B cell (primary cell): ENCODE measurements around the gene NINJ2. TPM values are rescaled to one million over a fixed set of nuclear protein-coding genes. Genes with fewer than 3 reads are reported as not detected.

Source experiments
- ATAC-seq: fragments of 200-7000 bp; cut with Tn5 transposase; one replicate; pipeline ENCODE4 v1.10.0; 2021; ENCODE audit warnings: low read depth, mild to moderate bottlenecking, moderate number of reproducible peaks, moderate library complexity
- CTCF ChIA-PET: fragments of 350-600 bp; sonication (Branson Sonifier 250); formaldehyde crosslinking; loops from one replicate; lab custom pipeline; 2021; ENCODE audit warnings: antibody characterized with exemption, inconsistent platforms; lab: Charles Lee
- POLR2A ChIA-PET: fragments of 350-600 bp; sonication (Branson Sonifier 250); formaldehyde crosslinking; loops from one replicate; lab custom pipeline; 2021; ENCODE audit warnings: antibody characterized with exemption; lab: Charles Lee
- DNase-seq: peaks from one replicate; pipeline ENCODE4 v3.0.0; 2013
- H2AFZ ChIP-seq: 2 replicates; pipeline ENCODE4 v1.6.1; 2012; ENCODE audit warnings: mild to moderate bottlenecking, low read depth, low read length; ENCODE audit not compliant: insufficient read depth, poor library complexity, severe bottlenecking
- H3K27ac ChIP-seq, 2 donors: 1 replicate in 1 of 2; 2 replicates in 1 of 2; pipeline ENCODE4 v1.5.1; 2012 to 2013; ENCODE audit warnings: low read length in 2 of 2, mild to moderate bottlenecking in 2 of 2, moderate library complexity in 1 of 2
- H3K27me3 ChIP-seq, 4 experiments: fragments of 200-600 bp in 1 of 4; sonication (generic) in 1 of 4; replicated peaks in 1 of 4; 1 replicate in 2 of 4; 2 replicates in 2 of 4; pipeline versions ENCODE4 v1.6.1 to v1.7.0; 2013 to 2016; ENCODE audit warnings: low read length in 3 of 4, mild to moderate bottlenecking in 2 of 4, mixed read lengths in 1 of 4, moderate library complexity in 1 of 4; ENCODE audit not compliant: insufficient read depth in 4 of 4, control insufficient read depth in 3 of 4; ENCODE audit errors: control extremely low read depth in 1 of 4
- H3K36me3 ChIP-seq, 2 experiments: replicated peaks in 1 of 2; 1 replicate in 1 of 2; 2 replicates in 1 of 2; pipeline versions ENCODE4 v1.6.1 to v1.7.1; 2013; ENCODE audit warnings: low read length in 1 of 2; ENCODE audit not compliant: insufficient read depth in 2 of 2, control insufficient read depth in 1 of 2; ENCODE audit errors: control extremely low read depth in 1 of 2, extremely low read depth in 1 of 2
- H3K4me1 ChIP-seq, 2 donors: fragments of 200-600 bp in 1 of 2; sonication (generic) in 1 of 2; 1 replicate in 1 of 2; 2 replicates in 1 of 2; pipeline versions ENCODE4 v1.5.1 to v1.6.1; 2013 to 2017; ENCODE audit warnings: low read length in 2 of 2; ENCODE audit not compliant: control insufficient read depth in 2 of 2, insufficient read depth in 2 of 2
- H3K4me2 ChIP-seq: replicated peaks from 2 replicates; pipeline ENCODE3; 2012; ENCODE audit warnings: mild to moderate bottlenecking, low read depth, low read length; ENCODE audit not compliant: poor library complexity, severe bottlenecking
- H3K4me3 ChIP-seq, 5 experiments: fragments of 200-600 bp in 1 of 5; sonication (generic) in 1 of 5; 1 replicate in 3 of 5; 2 replicates in 2 of 5; pipeline versions ENCODE4 v1.5.1 to v1.7.0; 2011 to 2016; ENCODE audit warnings: low read length in 4 of 5, mild to moderate bottlenecking in 4 of 5, low read depth in 2 of 5, control low read depth in 1 of 5, moderate library complexity in 1 of 5; ENCODE audit not compliant: insufficient read depth in 1 of 5; ENCODE audit errors: control extremely low read depth in 1 of 5, extremely low read depth in 1 of 5
- H3K79me2 ChIP-seq: fragments of 200-600 bp; sonication (generic); one replicate; pipeline ENCODE4 v1.6.0; 2016; ENCODE audit warnings: low read length; ENCODE audit not compliant: control insufficient read depth, insufficient read depth
- H3K9ac ChIP-seq: fragments of 200-600 bp; sonication (generic); 2 replicates; pipeline ENCODE4 v1.6.1; 2017; ENCODE audit warnings: mild to moderate bottlenecking, low read length, moderate library complexity
- H3K9me3 ChIP-seq, 3 donors: one replicate each; pipeline versions ENCODE4 v1.6.1 to v1.7.1; 2013; ENCODE audit warnings: low read length in 2 of 3; ENCODE audit not compliant: control insufficient read depth in 2 of 3, insufficient read depth in 1 of 3; ENCODE audit errors: control extremely low read depth in 1 of 3
- H4K20me1 ChIP-seq: 2 replicates; pipeline ENCODE4 v1.6.0; 2012; ENCODE audit warnings: mild to moderate bottlenecking, low read length; ENCODE audit not compliant: insufficient read depth, control insufficient read depth, poor library complexity, severe bottlenecking
- H3K27ac Mint-ChIP-seq: one replicate; pipeline ENCODE4 v1.8.0; 2021; ENCODE audit warnings: mixed read lengths
- H3K27me3 Mint-ChIP-seq: one replicate; pipeline ENCODE4 v1.8.0; 2021; ENCODE audit warnings: mixed read lengths
- H3K4me1 Mint-ChIP-seq: one replicate; pipeline ENCODE4 v1.8.0; 2021; ENCODE audit warnings: mixed read lengths
- H3K4me3 Mint-ChIP-seq: one replicate; pipeline ENCODE4 v1.8.0; 2021; ENCODE audit warnings: mixed read lengths
- H3K9me3 Mint-ChIP-seq: one replicate; pipeline ENCODE4 v1.8.0; 2022; ENCODE audit warnings: mixed read lengths; ENCODE audit not compliant: insufficient read depth
- CTCF ChIP-seq: fragments of 200-600 bp; IDR thresholded peaks from one replicate; pipeline ENCODE4 v1.8.0; 2022; ENCODE audit warnings: antibody characterized with exemption, mild to moderate bottlenecking
- EZH2 ChIP-seq: IDR thresholded peaks from 2 replicates; pipeline ENCODE4 v1.6.1; 2012; ENCODE audit warnings: borderline replicate concordance, low read depth, mild to moderate bottlenecking, moderate library complexity, low read length; ENCODE audit not compliant: insufficient read depth, poor library complexity, severe bottlenecking
- WGBS: methylation state at CpG from one replicate; pipeline ENCODE4 v1.1.5; 2013; ENCODE audit warnings: missing lambda C conversion rate; ENCODE audit not compliant: insufficient coverage; 5-methylcytosine and 5-hydroxymethylcytosine counted together
- intact Hi-C: fragments of 100-400 bp; cut with micrococcal nuclease; formaldehyde crosslinking; loops from one replicate; pipeline ENCODE4 v1.10.0; 2022
- polyA plus RNA-seq: library from polyadenylated mRNA; depleted of rRNA; stranded (reverse); fragments of >200 nt; gene quantifications from 2 replicates; pipeline ENCODE4 v1.2.3, GENCODE V29; 2012
- total RNA-seq, 2 donors: library from RNA; stranded (reverse); fragments of 120-200 nt in 1 of 2; gene quantifications; 1 replicate in 1 of 2; 2 replicates in 1 of 2; pipeline versions ENCODE4 v1.2.3 to v1.2.4, GENCODE V29; 2013 to 2022

The NINJ2 gene
- total and polyA plus RNA-seq, 2 donors (not counting 1 experiment from before 2014, with no cell fraction given): 2.9 to 10.2 TPM

- peaks cover 4 to 30% of the 10 kb centered on the region in 2 donors for H3K4me1 ChIP-seq
- no peak for DNase-seq
- no peak for ATAC-seq
- H3K36me3 ChIP-seq: no peaks in the 10 kb centered on the region
- no peak overlapping the region for H3K9ac ChIP-seq
- ChIA-PET CTCF (interaction anchor here (0.8 to 6.1 kb wide), 4 partner anchors 9 to 188 kb away, joined by 3 to 52 read pairs (median 3); no protein-coding TSS in a partner anchor), POLR2A (no interaction called here)
- no peaks in the 10 kb centered on the region for H3K9me3 ChIP-seq
- no peaks in the 10 kb centered on the region for H3K27me3 Mint-ChIP-seq
- no peak overlapping the region for H3K27ac Mint-ChIP-seq
- no peak overlapping the region for H3K4me2 ChIP-seq
- peaks cover 29% of the 10 kb centered on the region for H3K4me1 Mint-ChIP-seq
- H2AFZ ChIP-seq: no peak overlapping the region
- no peaks in the 10 kb centered on the region for H3K9me3 Mint-ChIP-seq
- H3K4me3 ChIP-seq: no peak overlapping the region
- H3K27ac ChIP-seq: no peak overlapping the region
- no peak overlapping the region for H3K4me3 Mint-ChIP-seq
- peaks cover 3% of the 10 kb centered on the region for H3K79me2 ChIP-seq
- 93% methylated on average over 2 of the region's 3 CpGs for WGBS
- no peaks in the 10 kb centered on the region for H3K27me3 ChIP-seq
- TF ChIP-seq EZH2 (no peak), CTCF (no peak)
- H4K20me1 ChIP-seq: no peaks in the 10 kb centered on the region
- intact Hi-C loops: no loop called here
These were observed 37.2 kb downstream of the NINJ2 start for GRCh38 chr12:625998-626397.

DNA sequence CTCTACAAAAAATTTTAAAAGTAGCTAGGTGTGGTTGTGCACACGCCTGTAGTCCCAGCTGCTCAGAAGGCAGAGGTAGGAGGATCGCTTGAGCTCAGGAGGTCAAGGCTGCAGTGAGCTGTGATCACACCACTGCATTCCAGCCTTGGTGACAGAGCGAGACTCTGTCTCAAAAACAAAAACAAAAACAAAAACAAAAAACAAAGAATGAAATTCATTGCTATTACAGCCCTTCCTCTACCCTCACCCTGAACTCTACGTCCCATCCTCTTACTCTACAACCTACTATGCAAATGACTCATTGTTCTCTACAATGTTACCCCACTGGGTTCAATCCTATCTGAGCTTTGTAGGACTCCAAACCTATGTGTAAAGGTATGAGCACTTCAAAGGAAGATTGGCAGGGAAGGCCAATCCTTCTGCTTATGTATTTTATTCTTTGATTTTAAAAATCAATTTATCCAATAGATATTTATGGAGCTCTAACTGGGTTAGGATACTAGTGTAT, 39.3 kb downstream of the NINJ2 start:
- no peak overlapping the region for H3K9ac ChIP-seq
- DNase-seq (no peak), ATAC-seq (no peak)
- H2AFZ ChIP-seq: no peak overlapping the region
- Mint-ChIP-seq H3K27ac (no peak overlapping the region), H3K4me1 (peaks cover 13% of the 10 kb centered on the region), H3K9me3 (no peaks in the 10 kb centered on the region), H3K27me3 (no peaks in the 10 kb centered on the region), H3K4me3 (no peak overlapping the region)
- no peaks in the 10 kb centered on the region for H3K9me3 ChIP-seq
- CTCF ChIA-PET: interaction anchor here (0.6 to 6.1 kb wide), 6 partner anchors 9 to 192 kb away, joined by 3 to 52 read pairs (median 4); no protein-coding TSS in a partner anchor
- no peaks in the 10 kb centered on the region for H3K27me3 ChIP-seq
- no peaks in the 10 kb centered on the region for H3K36me3 ChIP-seq
- 95% methylated on average over 3 of the region's 4 CpGs for WGBS
- H3K27ac ChIP-seq: no peak overlapping the region
- intact Hi-C loops: no loop called here
- no peak overlapping the region for H3K4me3 ChIP-seq
- no peak for TF ChIP-seq EZH2
- no peak for TF ChIP-seq CTCF
- H3K79me2 ChIP-seq: peaks cover 3% of the 10 kb centered on the region
- H3K4me1 ChIP-seq: peaks cover 0 to 9% of the 10 kb centered on the region in 2 donors
- POLR2A ChIA-PET: no interaction called here
- no peak overlapping the region for H3K4me2 ChIP-seq
- H4K20me1 ChIP-seq: no peaks in the 10 kb centered on the region
